ELR (cell line): ENCODE data around the gene SET.

Source experiments
- DNase-seq: peaks from one replicate; pipeline ENCODE4 v3.0.0-alpha.2; 2015; ENCODE audit warnings: low read depth

Gene SET

DNA sequence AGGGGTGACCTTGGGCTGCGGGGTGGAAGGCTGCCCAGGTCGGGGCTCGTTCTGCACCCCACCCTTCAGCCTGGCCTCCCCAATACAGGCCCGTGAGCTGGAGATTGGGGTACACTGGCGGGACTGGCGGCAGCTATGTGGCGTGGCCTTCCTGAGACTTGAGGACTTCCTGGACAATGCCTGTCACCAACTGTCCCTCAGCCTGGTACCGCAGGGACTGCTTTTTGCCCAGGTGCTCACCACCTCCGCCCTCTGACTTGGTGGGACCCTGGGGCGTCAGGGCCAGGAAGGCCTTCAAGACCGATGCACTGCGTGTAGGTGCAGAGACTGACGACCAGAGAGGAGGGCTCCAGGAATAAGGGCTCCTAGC lies 24.4 kb downstream of the SET start:
- no peak for DNase-seq

DNA sequence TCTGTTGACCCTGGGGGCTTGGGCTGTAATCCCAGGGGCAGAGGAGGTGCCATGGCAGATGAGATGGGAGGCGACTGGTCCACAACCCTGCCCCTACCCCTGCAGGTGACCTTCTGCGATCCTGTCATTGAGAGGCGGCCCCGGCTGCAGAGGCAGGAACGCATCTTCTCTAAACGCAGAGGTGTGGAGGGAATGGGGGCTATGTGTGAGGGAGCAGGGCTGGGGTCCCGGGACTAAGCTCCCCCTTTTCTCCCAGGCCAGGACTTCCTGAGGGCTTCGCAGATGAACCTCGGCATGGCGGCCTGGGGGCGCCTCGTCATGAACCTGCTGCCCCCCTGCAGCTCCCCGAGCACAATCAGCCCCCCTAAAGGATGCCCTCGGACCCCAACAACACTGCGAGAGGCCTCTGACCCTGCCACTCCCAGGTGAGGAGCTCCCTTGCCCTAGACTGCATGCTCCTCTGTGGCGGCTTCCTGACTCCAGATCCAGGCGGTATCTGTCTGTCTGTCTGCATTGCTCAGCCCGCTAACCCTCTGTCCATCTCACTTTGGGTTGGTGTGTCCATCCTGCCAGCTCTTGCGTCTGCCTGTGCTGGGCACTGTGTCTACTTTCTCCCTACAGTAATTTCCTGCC lies 25.0 kb downstream of the SET start:
- DNase-seq = no peak

DNA sequence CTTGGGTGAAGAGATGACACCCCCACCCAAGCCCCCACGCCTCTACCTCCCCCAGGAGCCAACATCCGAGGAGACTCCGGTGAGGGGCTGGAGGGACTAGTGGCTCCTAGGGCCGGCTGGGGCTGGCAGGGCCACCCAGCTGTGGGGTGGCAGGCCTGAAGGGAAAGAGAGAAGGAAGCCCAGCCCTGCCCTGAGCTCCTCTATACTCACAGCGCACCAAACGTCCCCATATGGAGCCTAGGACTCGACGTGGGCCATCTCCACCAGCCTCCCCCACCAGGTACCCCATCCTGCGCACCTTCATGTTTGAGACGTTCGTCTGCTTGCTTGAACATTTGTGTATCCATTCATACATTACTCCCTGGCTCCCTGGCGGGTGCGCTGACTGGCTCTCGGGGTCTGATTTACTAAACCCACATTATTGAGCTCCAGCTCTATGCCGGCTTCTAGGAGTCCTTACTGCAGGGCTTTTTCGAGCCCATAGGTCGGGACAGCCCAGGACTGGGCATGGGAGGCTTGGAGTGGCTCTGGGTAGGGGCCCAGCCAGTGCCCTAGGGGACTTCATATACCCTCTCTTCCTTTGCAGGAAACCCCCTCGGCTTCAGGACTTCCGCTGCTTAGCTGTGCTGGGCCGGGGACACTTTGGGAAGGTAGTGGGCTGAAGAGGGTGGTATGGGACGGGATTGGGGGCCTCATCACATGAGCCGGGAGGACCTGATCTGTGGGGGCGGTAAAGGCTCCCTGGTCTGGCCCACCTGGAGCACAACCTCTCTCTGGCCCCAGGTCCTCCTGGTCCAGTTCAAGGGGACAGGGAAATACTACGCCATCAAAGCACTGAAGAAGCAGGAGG lies 25.8 kb downstream of the SET start:
- no peak for DNase-seq

DNA sequence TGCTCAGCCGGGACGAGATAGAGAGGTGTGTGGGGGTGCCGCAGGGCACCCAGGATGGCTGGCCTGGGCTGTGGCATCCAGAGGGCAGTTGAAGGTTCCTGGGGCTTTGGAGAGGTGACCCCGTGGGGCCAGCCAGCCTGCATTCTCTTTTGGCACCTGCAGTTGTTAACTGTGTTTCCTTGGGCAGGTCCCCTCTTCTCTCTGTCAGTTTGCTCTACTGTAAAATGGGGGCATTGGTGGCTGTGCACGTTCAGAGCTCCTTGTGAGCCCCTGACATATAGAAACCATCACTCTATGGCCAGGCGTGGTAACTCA lies 26.4 kb downstream of the SET start:
- DNase-seq = no peak

DNA sequence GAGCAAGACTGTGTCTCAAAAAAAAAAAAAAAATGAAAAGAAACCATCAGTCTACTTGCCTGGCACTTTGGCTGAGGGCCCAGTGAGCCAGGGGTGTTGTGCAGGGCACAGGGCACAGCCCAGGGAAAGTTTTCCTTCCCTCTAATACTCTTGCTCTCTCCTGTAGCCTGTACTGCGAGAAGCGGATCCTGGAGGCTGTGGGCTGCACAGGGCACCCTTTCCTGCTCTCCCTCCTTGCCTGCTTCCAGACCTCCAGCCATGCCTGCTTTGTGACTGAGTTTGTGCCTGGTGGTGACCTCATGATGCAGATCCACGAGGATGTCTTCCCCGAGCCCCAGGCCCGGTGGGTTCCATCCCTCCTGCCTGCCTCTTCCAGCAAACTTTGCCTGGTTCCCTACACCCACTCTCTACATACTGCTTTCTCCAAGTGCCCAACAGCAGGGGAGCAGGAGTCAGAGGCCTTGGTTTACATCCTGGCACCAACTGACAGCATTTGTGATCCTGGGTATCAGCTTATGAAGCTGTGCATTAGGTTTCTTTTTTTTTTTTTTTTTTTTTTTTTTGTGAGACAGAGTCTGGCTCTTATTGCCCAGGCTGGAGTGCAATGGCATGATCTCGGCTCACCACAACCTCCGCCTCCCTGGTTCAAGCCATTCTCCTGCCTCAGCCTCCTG lies 27.7 kb downstream of the SET start:
- no peak for DNase-seq

DNA sequence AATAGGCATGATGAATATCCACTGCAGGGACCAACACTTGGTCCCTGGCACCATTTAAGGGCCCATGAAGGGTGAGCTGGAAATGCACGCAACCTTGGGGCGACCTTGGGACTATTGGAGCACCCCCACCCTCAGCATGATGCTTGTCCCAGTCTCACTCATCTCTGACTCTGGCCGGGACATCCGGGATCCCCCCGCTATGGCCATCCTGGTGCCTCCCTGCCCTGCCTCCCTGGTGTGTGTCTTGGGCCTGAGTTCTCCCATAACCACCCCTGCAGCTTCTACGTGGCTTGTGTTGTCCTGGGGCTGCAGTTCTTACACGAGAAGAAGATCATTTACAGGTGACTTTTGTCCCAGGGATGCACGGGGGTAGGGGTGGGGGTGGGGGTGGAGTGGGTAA lies 29.0 kb downstream of the SET start:
- no peak for DNase-seq

DNA sequence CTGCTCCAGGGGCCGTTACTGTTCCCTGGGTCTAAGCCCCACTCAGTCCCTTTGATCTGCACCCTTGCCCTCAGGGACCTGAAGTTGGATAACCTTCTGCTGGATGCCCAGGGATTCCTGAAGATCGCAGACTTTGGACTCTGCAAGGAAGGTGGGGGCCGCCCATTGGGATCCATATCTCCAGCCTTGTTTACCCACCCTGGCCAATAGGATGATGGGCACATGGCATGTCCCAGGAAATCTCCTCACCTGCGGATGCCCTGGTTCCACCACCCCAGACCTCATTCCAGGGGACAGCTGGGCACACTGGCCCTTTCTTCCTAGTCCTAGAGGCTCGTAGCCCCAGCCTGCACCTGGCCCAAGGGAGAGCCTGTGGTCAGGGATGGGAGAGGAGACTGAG lies 29.5 kb downstream of the SET start:
- no peak for DNase-seq

DNA sequence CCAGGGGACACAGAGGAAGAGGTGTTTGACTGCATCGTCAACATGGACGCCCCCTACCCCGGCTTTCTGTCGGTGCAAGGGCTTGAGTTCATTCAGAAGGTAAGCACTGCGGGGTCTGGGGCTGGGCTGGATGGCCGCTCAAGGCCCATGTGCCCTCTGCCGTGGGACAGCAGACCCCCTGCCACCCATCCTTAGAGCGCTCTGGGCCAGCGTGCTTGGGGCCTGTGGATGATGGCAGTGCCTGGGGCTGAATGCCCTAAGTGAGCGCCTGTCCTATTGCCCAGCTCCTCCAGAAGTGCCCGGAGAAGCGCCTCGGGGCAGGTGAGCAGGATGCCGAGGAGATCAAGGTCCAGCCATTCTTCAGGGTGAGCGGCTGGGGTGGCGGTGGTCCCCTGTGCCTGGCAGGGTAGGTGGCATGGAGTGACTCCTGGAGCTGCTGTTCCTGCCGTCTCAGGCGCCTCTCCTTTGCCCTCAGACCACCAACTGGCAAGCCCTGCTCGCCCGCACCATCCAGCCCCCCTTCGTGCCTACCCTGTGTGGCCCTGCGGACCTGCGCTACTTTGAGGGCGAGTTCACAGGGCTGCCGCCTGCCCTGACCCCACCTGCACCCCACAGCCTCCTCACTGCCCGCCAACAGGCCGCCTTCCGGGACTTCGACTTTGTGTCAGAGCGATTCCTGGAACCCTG lies 31.0 kb downstream of the SET start:
- no peak for DNase-seq

DNA sequence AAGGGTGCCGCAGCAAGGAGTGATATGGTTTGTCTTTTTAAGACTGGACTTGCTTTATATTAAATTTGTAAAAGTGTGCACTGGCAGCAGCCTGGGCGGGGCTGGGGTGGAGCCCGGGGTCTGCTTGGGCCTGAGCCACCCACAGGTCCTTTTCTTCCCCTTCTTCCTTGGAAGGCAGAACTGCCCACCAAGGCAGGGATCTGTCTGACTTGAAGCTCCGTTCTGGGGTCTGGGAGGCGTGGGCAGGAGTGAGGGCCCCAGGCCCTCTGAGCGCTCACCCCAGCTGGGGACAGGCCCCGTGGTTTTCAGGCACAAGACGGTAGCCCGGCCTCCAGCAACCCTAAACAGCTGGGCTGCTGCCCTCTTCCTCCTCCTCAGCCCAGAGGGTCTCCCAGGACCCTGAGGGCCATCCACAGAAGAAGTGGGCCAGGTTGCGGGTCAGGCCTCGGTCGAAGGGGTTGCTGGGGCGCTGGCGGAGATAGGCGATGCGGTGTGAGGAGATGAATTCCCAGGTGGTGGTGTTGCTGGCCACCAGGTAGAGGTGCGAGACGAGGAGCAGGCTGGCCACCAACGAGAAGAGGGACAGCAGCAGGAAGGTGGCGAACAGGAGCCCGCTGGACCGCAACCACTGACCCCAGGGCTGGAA lies 31.9 kb downstream of the SET start:
- no peak for DNase-seq

DNA sequence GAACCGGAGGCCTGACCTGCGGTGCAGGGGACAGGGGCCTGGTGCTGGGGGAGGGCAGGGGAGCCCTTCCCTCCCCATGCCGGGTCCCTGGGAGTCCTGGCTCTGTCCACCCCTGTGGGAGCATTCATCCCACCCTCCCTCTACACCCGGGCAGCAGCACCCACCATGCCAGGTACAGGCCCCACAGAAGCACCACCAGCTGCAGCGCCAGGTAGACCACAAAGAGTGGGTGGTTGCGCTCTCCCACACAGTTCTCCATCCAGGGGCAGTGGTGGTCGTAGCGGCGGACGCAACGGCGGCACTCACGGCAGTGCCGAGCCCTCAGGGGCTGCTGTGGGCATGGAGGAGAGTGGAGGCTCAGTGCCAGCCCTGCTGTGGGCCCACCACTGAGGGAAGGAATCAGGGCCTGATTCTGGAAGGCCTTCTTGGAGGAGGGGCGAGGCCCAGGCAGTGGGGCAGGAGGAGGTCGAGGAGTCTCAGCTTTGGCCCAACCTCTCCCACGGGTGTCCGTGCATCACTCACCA lies 32.5 kb downstream of the SET start:
- DNase-seq = no peak

DNA sequence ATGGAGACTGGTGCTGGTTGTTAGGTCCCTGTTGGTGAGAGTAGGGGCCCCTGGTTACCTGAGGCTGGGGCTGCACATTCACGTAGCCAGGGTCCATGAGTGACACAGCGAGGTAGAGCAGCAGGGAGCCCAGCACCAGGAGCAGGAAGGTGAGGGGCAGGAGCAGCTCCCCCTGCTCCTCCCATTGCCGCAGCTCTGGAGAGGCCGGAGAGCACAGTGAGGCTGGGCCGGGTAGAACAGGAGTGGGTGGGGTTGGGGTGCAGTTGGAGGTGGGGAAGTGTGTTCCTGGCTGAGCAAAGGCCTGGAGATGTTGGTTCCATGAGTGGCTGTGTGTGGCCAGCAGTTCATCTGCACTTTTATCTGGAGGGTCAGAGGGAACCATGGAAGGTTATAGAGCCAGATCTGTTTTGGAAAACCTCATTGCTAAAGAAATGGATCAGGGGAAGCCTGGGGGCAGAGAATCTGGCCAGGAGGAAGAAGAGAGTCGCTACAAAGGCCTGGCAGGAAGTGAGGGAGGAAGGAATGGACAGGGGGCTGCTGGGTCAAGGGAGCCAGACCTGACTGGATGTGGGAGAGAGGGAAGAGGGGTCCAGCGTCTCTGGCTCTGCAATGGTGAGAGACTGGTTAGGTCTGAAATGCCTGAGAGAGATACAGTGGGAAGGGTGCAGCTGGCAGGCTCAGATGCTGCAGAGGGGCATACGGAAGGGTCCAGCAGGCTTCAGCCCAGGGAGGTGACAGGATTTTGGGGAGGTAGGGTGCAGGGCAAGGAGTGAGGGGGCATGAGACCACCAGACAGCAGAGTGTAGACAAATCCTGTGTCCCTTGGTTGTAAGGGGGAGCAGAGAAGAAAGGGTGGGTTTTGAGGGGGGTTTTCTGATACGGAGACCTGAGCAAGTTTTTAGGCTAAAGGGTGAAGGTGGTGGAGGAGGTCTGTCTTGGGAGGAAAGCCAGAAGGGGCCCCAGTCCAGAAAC lies 33.6 kb downstream of the SET start:
- no peak for DNase-seq

DNA sequence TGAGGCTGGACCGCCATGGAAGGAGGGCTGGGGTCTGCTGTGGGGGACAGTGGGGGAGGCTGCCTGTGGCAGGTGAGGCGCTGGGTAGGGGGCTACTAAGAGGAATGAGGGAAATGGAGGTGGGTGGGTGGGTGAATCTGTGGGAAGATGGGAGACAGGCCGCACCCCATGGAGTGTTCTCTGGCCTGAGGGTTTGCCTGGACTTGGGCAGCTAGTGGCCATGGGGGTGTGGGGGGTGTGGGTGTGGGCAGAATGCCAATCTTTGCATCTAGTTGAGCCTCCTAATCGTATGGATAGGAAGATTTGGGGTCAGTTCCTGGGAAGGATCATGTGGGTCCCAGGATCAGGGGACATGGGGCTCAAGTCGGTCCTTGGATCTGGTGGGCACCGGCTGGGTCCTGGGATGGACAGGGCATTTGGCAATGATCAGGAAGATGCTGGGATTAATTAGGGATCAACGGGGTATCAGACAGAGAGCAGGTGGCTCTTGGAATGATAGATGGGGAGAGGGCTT lies 34.4 kb downstream of the SET start:
- peak; percentile 30 for DNase-seq

DNA sequence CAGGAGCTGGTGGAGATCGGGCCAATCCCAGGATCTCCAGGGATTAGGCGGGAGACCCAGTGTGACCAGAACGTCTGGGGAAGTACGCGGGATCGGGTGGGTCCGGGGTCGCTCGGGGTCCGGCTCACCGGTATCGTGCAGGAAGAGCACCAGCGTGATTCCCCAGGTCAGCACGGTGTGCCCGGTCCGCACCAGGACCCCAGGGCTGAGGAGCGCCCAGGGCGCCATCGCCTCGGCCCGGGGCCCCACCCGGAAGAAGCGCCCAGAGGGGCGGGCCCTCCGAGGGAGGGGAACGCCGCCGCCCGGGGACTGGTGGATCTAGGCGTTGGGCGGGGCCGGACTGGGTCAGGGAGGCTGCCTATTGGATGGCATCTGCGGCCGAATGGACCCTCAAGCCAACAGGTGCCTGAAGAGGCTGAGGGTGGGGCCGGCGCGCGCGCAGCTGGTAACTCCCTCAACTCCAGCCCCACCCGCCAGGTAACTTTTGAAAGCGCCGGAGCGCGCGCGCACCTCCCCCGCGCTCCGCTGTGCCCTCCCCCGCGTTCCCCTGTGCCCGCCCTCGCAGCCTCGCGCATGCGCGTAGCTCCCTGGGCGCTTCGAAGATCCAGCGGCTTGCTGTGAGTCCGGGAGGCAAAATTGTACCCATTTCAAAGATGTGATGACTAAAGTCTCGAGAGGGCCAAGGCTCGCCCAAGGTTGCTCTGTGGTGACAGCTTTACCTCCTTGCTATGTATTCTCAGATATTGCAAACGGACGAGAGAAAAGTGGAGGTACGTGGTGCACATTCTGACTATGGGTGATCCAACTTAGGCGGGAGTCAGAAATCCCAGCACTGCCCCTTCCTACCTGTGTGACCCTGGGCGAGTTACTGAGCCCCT lies 35.1 kb downstream of the SET start, which contains the start of gene ZDHHC12:
TSS of gene ZDHHC12 (minus strand) at position 262 of the 878 bp plus-strand sequence. CDS start at position 228, 34 bp downstream.
- peak; percentile 99 for DNase-seq

DNA sequence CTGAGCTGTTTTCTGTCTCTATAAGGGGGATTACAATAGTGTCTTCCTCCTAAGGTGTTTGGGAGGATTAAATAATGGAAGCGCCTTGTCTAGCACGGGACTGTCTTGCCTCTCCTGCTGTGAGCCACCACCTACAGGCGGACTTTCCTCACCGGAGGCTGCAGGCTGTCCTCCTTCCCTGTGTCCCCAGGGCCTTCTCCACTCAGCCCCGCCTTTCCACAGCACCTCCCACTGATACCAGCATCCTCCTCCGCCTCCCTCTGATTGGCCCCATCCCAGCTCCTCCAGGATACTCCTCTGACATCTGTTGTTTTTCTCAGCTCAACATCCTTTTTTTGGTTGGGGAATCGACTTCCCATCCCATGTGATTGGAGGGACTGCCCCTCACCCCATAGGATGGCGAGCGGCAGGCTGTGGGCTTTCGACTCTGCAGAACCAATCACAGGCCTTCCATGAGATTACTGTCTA lies 35.8 kb downstream of the SET start:
- peak; percentile 89 for DNase-seq

DNA sequence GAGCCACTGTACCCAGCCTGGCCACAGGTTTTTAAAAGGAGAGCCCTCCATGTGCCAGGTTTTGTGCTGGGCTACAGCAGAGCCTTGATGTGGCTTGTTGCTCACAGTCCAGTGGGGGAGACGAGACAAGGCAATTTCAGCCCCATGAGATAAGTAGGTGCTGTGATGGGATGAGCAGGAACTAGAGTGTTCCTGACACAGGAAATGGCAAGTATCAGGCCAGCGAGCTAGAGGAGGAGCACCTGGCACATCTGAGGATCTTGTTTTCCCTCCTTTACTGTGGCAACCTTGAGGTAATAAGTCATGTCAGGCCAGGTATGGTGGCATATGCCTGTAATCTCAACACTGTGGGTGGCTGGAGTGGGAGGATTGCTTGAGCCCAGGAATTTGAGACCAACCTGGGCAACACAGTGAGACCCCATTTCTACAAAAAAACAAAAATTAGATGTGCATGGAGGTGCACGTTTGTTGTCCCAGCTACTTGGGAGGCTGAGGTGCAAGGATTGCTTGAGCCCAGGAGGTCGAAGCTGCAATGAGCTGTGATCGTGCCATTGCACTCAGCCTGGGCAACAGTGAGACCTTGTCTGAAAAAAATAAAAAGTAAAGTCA lies 38.7 kb downstream of the SET start:
- DNase-seq = no peak

DNA sequence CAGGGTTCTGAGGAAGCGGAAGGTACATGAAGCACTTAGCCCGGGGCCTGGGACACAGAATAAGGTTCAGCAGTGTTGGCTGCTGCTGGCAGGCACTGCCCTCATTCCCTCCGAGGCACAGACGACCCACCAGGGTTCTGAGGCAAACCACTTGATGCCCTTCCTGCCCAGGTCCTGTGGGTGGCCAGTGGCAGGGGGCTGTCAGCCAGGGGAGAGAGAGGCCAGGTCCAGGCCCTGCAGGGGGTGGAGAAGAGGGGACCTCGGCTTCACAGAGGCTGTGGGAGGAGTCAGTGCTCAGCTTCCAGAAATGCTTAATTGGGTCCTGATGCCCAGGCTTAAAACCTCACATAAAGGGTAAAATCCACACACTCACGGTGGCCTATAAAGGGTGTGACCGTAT lies 39.3 kb downstream of the SET start:
- DNase-seq = no peak

DNA sequence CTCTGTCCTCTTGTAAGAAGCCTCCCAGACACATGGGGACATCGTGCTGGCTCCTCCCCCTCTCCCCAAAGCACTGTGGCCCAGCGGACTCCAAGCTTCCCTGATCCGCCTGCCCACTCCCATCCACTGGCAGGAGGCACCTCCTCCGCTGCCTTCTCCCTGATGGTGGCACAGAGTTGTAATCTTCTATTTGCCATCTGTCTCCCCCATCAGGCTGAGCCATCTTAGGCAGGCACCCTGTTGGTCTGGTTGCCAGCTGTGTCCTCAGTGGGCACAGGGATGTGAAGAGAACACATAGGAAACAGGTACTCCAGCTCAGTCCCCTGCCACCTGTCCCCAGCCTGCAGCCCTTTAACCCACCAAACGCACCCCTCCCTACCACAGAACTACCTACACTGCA lies 40.3 kb downstream of the SET start:
- no peak for DNase-seq

DNA sequence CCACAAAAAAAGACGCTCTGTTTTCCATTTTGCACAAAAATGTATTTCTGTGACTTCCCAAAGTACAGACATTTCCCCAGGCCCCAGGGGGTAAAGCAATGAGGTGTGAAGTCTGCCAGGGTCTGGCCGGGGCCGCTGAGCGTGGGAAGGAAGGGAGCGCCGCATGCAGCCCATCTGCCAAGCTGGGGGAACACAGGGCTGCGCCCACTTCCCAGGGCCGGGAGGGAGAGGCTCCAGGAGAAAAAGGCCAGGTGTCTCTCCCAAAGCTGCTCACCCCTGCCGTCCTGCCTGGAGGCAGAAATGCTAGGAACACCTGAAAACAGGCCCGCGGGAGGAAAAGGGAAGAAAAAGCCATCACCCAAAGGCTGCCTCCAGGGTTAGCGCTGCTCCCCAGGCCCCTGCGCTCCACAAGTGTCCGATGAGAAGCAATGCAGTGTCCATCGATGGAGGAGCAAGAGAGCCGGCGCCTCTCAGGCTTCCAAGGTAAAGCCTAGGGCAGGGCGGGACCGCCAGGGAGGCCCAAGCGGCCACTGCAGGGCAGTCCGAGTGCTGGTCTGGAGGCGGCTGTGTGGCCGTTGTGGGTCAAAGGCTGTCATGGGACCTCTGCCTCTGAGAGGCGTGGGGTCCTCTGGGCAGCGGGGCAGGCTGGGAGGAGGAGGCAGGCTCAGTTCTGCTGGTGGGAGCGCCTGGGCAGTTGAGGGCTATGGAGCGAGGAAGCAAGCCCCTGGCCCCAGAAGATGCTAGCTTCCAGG lies 40.9 kb downstream of the SET start:
- no peak for DNase-seq
